SK-N-MC (cell line): Measurements from ENCODE around the gene CFAP46.

ENCODE experiments used
- DNase-seq: peaks from one replicate; pipeline ENCODE4 v3.0.0-alpha.2; 2011; ENCODE audit warnings: low read depth, low spot score
- H3K27ac ChIP-seq: fragments of 200-600 bp; sonication (generic); 2 replicates; pipeline ENCODE4 v1.5.1; 2016; ENCODE audit warnings: mixed run types
- H3K36me3 ChIP-seq: fragments of 200-600 bp; sonication (generic); 2 replicates; pipeline ENCODE4 v1.6.1; 2017; ENCODE audit warnings: antibody characterized with exemption, low read length, mixed read lengths; ENCODE audit not compliant: insufficient read depth
- H3K4me3 ChIP-seq: fragments of 200-600 bp; sonication (generic); 2 replicates; pipeline ENCODE4 v1.5.1; 2016
- H3K9ac ChIP-seq: fragments of 200-600 bp; sonication (generic); 2 replicates; pipeline ENCODE4 v1.8.0; 2017; ENCODE audit warnings: mixed run types, mixed read lengths; ENCODE audit not compliant: insufficient read length
- H3K9me3 ChIP-seq: fragments of 200-600 bp; sonication (generic); 2 replicates; pipeline ENCODE4 v1.6.1; 2017; ENCODE audit warnings: low read depth, mild to moderate bottlenecking, antibody characterized with exemption, low read length, moderate library complexity, mixed read lengths
- EZH2 ChIP-seq: fragments of 200-600 bp; sonication (generic); IDR thresholded peaks from one replicate; pipeline ENCODE4 v1.6.1; 2017; ENCODE audit warnings: antibody characterized with exemption
- FOXP2 ChIP-seq: optimal IDR thresholded peaks from 2 replicates; pipeline ENCODE3; 2011; ENCODE audit warnings: mild to moderate bottlenecking, moderate library complexity; ENCODE audit not compliant: insufficient read depth; ENCODE audit errors: extremely low read length, control extremely low read depth
- POLR2AphosphoS5 ChIP-seq: IDR thresholded peaks from 2 replicates; pipeline ENCODE4 v1.6.1; 2012; ENCODE audit warnings: mild to moderate bottlenecking, low read depth, low read length, borderline replicate concordance

CFAP46 gene

GRCh38 chr10:132945125-132945893 is 2.9 kb upstream of the CFAP46 start:
- DNase-seq: no peak
- no peaks in the 10 kb centered on the region for H3K9me3 ChIP-seq
- H3K27ac ChIP-seq: no peak overlapping the region
- TF ChIP-seq POLR2AphosphoS5: no peak
- no peak for TF ChIP-seq FOXP2
- TF ChIP-seq EZH2: no peak
- no peak overlapping the region for H3K4me3 ChIP-seq
- H3K36me3 ChIP-seq: no peaks in the 10 kb centered on the region
- no peak overlapping the region for H3K9ac ChIP-seq

GRCh38 chr10:132944510-132944909 is 2.1 kb upstream of the CFAP46 start:
- no peaks in the 10 kb centered on the region for H3K36me3 ChIP-seq
- TF ChIP-seq EZH2 (no peak), POLR2AphosphoS5 (no peak), FOXP2 (no peak)
- H3K4me3 ChIP-seq: no peak overlapping the region
- no peaks in the 10 kb centered on the region for H3K9me3 ChIP-seq
- H3K27ac ChIP-seq: no peak overlapping the region
- no peak overlapping the region for H3K9ac ChIP-seq
- no peak for DNase-seq

DNA sequence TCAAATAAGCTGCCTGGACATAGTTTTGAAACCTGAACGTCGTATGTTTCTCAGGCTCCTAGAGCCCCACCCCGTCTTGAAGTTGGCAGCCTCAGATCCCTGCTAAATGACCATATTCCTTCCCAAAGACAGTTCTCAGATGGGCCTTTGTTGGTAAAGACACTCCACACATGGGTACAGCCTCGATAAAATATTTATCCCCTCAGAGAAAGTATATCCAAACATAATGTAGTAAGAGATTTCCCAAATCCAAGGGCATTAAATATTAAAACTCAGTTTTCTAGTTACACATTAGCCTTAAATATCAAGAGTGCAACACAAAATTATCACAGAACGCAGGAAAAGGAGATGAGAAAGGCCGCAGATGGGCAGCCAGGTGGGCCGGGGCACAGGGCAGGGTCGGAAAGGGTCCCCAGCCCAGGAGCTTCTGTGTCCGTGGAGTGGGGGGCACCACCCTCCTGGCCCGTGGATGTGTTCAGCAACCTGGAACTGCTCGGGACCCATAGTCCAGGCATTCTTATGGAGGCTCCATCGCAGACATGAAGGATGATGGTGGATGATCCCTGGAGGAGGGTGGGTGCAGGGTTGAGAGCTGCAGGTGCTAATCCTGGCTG is 1.5 kb upstream of the CFAP46 start:
- Histone ChIP-seq H3K9me3 (no peaks in the 10 kb centered on the region), H3K4me3 (no peak overlapping the region), H3K36me3 (no peaks in the 10 kb centered on the region), H3K27ac (no peak overlapping the region), H3K9ac (no peak overlapping the region)
- DNase-seq: no peak
- TF ChIP-seq EZH2 (no peak), FOXP2 (no peak), POLR2AphosphoS5 (no peak)

GRCh38 chr10:132943058-132943790 is 854 bp upstream of the CFAP46 start:
- Histone ChIP-seq H3K27ac (no peak overlapping the region), H3K9ac (no peak overlapping the region), H3K36me3 (no peaks in the 10 kb centered on the region), H3K4me3 (no peak overlapping the region), H3K9me3 (no peaks in the 10 kb centered on the region)
- no peak for TF ChIP-seq FOXP2
- TF ChIP-seq EZH2: no peak
- no peak for TF ChIP-seq POLR2AphosphoS5
- no peak for DNase-seq

GRCh38 chr10:132941640-132942051 is 724 bp downstream of the CFAP46 start:
- no peak overlapping the region for H3K9ac ChIP-seq
- no peak for TF ChIP-seq FOXP2
- no peak for TF ChIP-seq EZH2
- TF ChIP-seq POLR2AphosphoS5: no peak
- no peak for DNase-seq
- H3K4me3 ChIP-seq: no peak overlapping the region
- H3K27ac ChIP-seq: no peak overlapping the region
- H3K9me3 ChIP-seq: no peaks in the 10 kb centered on the region
- H3K36me3 ChIP-seq: no peaks in the 10 kb centered on the region

GRCh38 chr10:132940791-132941465 is 1.4 kb downstream of the CFAP46 start:
- Histone ChIP-seq H3K36me3 (no peaks in the 10 kb centered on the region), H3K9me3 (no peaks in the 10 kb centered on the region), H3K4me3 (no peak overlapping the region), H3K9ac (no peak overlapping the region), H3K27ac (no peak overlapping the region)
- no peak for DNase-seq
- no peak for TF ChIP-seq EZH2

- H3K9me3 ChIP-seq: no peaks in the 10 kb centered on the region
- no peak overlapping the region for H3K9ac ChIP-seq
These were observed 2.2 kb downstream of the CFAP46 start for GRCh38 chr10:132939957-132940790.

More at GRCh38 chr10:132939957-132940790, 2.2 kb downstream of the CFAP46 start:
- Histone ChIP-seq H3K36me3 (no peaks in the 10 kb centered on the region), H3K4me3 (no peak overlapping the region), H3K27ac (no peak overlapping the region)
- TF ChIP-seq POLR2AphosphoS5: no peak
- TF ChIP-seq EZH2: no peak
- TF ChIP-seq FOXP2: no peak
- DNase-seq: no peak
